Hepatocyte (in vitro differentiated cells): ENCODE measurements around the gene COX8A.

Experiments
- CTCF ChIP-seq: fragments of 200-600 bp; sonication (generic); IDR thresholded peaks from 2 replicates; pipeline ENCODE4 v1.5.1; 2016; ENCODE audit warnings: antibody characterized with exemption, mild to moderate bottlenecking; ENCODE audit not compliant: poor library complexity
- EZH2 ChIP-seq: fragments of 200-600 bp; sonication (generic); IDR thresholded peaks from 2 replicates; pipeline ENCODE4 v1.6.1; 2016; ENCODE audit warnings: antibody characterized with exemption, mild to moderate bottlenecking, borderline replicate concordance

- TF ChIP-seq CTCF, result no peak
- TF ChIP-seq EZH2, result no peak
These were observed 30.2 kb downstream of the COX8A start for GRCh38 chr11:64004590-64004984.
